ENCODE data around the gene ATAD1. TPM values are rescaled to one million over a fixed set of nuclear protein-coding genes. Genes with fewer than 3 reads are reported as not detected.
A peak's percentile ranks its signal among the peaks of the same experiment; 100 is the strongest.
"Not testable (repeated sequence)": the region's sequence is repeated elsewhere in the genome, so short reads cannot be mapped to it uniquely, and the experiment has no call there.

Gene ATAD1
- total RNA-seq, 2 donors from 2014 or later = 50.5 to 51.0 TPM

GRCh38 chr10:87818505-87819288 is 671 bp upstream of the ATAD1 start:
- peak; percentile 38 for ATAC-seq
- intact Hi-C loops (cut with DNase I, micrococcal nuclease) = loop anchor here in 1 of 2 donors (5.0 kb wide), 1 partner anchor 44 kb away; the partner anchor contains the start of genes KLLN and PTEN
- peak; percentile 48 to 61 for DNase-seq

- no peak for DNase-seq
- intact Hi-C loops (cut with DNase I, micrococcal nuclease) = loop anchor here in 1 of 2 donors (5.0 kb wide), 1 partner anchor 45 kb away; the partner anchor contains the start of genes KLLN and PTEN
- ATAC-seq = peak; percentile 13
Measured at GRCh38 chr10:87816898-87817608, 973 bp downstream of the ATAD1 start.

- intact Hi-C loops (cut with DNase I, micrococcal nuclease) = loop anchor here in 1 of 2 donors (5.0 kb wide), 1 partner anchor 46 kb away; the partner anchor contains the start of genes KLLN and PTEN
- DNase-seq = no peak
- no peak for ATAC-seq
Measured at GRCh38 chr10:87816163-87816897, 1.7 kb downstream of the ATAD1 start.

DNA sequence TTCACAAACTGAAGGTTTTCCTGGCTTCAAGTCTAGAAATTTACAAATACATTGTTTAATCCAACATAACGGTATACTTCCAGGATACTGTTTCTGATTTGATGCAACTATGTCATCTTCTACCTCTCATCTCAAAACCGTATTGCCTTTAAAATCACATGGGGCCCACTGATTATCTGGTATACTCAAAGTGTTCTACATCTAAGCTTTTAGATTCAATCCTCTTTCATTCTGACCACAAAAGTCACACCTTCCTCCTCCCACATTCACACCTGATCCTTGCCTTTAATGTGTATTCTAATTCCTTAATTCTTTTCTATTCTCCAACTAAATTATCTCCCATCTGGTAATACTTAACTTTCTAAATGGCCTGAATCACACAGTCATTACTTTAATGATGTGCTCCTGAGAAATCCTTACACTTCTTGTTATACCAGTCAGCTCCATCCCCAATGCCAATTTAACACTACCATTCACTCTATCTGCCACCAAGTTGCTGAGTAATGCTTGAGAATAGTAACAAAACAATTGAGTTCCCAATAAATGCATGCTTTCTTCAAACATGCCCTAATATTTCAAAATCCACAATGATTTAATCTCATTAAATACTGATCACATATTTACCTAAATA is 13.0 kb downstream of the ATAD1 start:
- ATAC-seq (no peak), DNase-seq (no peak)
- intact Hi-C loops (cut with DNase I, micrococcal nuclease) = no loop called here

GRCh38 chr10:87803831-87804230 is 14.2 kb downstream of the ATAD1 start:
- intact Hi-C loops (cut with DNase I, micrococcal nuclease) = no loop called here
- ATAC-seq (no peak), DNase-seq (no peak)

GRCh38 chr10:87803328-87803727 is 14.7 kb downstream of the ATAD1 start:
- intact Hi-C loops (cut with DNase I, micrococcal nuclease) = no loop called here
- ATAC-seq (no peak), DNase-seq (no peak)

DNA sequence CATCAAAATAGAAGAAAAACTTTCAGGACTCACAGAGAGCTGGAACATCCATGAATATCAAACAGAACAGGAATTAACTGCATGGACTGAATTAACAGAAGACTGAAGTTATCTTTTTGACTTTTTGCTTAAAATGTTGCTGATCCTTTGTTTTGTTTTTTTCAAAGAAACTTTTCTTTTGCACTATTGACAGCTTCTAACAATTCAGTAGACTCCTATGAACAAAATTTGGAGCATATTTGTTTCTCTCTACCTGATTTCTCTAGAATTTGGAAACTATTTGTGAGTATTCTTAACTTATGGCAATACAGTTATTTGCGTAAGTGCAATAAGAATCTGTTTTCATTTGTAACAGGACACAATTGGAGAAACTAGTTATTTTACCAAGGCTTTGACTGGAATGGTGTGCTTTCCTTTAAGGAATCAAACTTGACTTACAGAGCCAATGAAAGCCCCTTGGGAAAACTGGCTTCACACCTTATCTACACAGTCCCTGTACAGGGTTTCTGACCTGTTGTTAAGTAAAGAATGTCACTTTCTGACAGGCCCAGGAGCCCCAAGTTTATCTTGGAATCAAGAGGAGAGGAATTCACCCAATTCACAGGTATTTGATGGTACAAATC is 16.1 kb downstream of the ATAD1 start:
- DNase-seq; ATAC-seq; intact Hi-C loops (cut with DNase I, micrococcal nuclease): not testable (repeated sequence)

DNA sequence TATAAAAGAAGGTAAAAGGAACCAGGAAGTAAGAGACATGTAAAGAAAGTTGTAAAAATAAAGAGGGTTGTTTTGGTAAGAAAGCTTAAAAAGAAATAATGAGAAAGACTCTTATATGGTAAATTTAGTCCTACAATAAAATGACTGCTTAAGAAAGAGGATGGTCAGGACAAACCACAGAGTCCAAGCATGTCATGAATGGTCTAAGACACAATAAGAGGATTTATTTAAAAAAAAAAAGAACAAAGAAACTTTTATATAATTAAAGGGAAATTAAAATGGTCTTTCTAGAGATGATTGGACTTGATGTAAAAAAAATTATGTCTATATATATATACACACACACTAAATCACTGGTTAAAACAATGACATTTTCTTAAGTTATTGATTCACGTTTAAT is 18.2 kb downstream of the ATAD1 start:
- no peak for DNase-seq
- intact Hi-C loops (cut with DNase I, micrococcal nuclease) = no loop called here
- no peak for ATAC-seq

DNA sequence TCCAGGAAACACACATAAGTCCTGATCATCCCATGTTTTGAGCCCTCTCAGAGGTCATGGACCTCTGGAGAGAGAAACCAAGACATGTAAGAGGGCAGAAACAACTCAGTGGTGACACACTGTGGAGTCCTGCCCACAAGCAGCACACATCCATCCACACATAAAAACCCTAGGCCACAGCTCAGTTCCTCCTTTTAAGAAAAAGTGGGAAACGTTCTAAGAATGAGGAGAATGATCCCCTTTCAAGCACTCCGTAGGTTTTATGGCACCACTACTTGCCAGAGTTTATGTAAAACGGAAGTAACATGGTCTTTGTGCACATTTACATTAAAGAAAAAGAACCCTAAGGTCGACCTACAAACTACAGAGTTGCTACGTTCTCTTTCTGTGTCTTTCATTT is 19.9 kb downstream of the ATAD1 start:
- ATAC-seq (no peak), DNase-seq (no peak)
- intact Hi-C loops (cut with DNase I, micrococcal nuclease) = no loop called here

GRCh38 chr10:87794285-87794684 is 23.7 kb downstream of the ATAD1 start:
- intact Hi-C loops (cut with DNase I, micrococcal nuclease) = no loop called here
- no peak for ATAC-seq
- DNase-seq = no peak

GRCh38 chr10:87790185-87790584 is 27.8 kb downstream of the ATAD1 start:
- DNase-seq (no peak), ATAC-seq (no peak)
- intact Hi-C loops (cut with DNase I, micrococcal nuclease) = no loop called here

- DNase-seq (no peak), ATAC-seq (no peak)
- intact Hi-C loops (cut with DNase I, micrococcal nuclease) = no loop called here
Measured at GRCh38 chr10:87786421-87786820, 31.6 kb downstream of the ATAD1 start.

DNA sequence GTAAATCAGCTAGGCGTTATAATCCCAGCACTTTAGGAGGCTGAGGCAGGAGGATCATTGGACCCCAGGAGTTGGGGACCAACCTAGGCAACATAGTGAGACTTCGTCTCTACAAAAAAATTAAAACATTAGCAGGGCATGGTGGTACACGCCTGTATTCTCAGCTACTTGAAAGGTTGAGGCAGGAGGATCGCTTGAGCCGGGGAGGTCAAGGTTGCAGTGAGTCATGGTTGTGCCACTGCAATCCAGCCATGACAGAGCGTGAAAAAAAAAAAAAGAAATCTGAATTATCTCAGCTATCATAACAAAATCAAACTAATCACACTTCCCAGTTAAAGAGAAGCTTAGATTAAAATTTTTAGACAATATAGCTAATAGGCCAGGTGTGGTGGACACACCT is 35.3 kb downstream of the ATAD1 start:
- ATAC-seq (no peak), DNase-seq (no peak)
- intact Hi-C loops (cut with DNase I, micrococcal nuclease) = no loop called here

GRCh38 chr10:87781545-87781944 is 36.5 kb downstream of the ATAD1 start:
- no peak for DNase-seq
- intact Hi-C loops (cut with DNase I, micrococcal nuclease) = no loop called here
- ATAC-seq = no peak

GRCh38 chr10:87776328-87776727 is 41.7 kb downstream of the ATAD1 start:
- intact Hi-C loops (cut with DNase I, micrococcal nuclease) = no loop called here
- DNase-seq = no peak
- ATAC-seq = no peak

DNA sequence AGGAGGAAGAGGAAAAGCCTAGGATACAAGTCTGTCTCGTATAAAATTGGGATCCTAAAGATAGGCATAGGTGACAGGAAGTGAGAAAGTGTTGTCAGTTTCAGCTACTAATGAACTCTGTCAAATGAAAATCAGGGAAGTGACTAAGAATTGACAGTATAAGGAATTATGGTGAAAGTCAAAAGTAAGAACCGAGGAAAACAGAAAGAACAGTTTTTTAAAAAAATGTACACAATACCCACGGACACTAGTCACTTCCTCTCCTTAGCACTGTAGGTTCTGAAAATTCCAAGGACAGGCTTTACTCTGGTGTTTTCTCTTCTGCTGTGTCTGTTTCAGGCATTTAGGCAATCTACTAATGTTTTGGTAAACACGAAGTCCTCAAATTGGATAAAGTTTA is 42.3 kb downstream of the ATAD1 start:
- no peak for ATAC-seq
- intact Hi-C loops (cut with DNase I, micrococcal nuclease) = no loop called here
- no peak for DNase-seq

DNA sequence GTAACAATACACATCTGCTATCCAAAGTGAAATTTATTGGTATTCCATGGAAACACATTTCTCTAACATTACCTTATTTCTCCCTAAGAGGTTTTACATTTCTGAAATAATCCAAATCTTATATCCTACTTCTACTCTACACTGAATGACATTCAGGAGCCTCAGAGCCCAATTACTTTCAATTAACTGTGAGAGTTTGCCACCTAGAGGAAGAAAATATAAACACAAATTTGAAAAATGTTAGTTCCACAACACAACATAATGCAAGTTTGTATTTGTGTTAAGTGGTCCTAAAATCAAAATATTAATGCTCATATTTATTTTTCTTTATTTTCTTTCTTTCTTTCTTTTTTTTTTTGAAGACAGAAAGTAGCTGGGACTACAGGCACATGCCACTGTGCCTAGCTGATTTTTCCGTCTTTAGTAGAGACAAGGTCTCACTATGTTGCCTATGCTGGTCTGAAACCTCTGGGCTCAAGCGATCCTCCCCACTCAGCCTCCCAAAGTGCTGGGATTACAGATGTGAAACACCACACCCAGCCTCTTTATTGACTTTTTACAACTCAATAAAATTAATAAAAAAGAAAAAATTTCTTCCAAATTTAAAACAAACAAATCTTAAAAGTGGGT is 46.0 kb downstream of the ATAD1 start:
- ATAC-seq (peak; percentile 68), DNase-seq (no peak)
- intact Hi-C loops (cut with DNase I, micrococcal nuclease) = no loop called here

GRCh38 chr10:87767253-87767652 is 50.8 kb downstream of the ATAD1 start:
- no peak for ATAC-seq
- no peak for DNase-seq
- intact Hi-C loops (cut with DNase I, micrococcal nuclease) = no loop called here

All from left colon (tissue), 2 donors.